Measurements from ENCODE around the gene GIPC3. TPM values are rescaled to one million over a fixed set of nuclear protein-coding genes. Genes with fewer than 3 reads are reported as not detected.

The GIPC3 gene
- total and polyA plus RNA-seq, 2 experiments from 2014 or later, result 0.48 to 0.59 TPM

DNA sequence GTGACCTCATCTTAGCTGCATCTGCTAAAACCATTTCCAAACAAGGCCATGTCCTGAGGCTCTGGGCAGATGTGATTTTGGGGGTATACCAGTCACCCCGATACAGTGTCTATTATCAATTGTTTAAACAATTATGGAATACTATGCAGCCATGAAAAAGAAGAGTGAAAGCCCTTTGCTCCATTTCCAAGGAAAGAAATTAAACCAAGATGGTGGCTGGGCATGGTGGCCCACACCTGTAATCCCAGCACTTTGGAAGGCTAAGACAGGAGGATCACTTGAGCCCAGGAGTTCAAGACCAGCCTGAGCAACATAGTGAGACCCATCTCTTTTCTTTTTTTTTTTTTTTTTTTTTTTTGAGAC, 45.5 kb upstream of the GIPC3 start:
- Histone ChIP-seq H3K4me1 (ENCODE audit: insufficient read depth) (no peaks in the 10 kb centered on the region), H3K79me2 (replicated peaks; ENCODE audit: insufficient read depth) (no peaks in the 10 kb centered on the region), H3F3A (replicated peaks; ENCODE audit: low read depth) (peaks cover 7% of the 10 kb centered on the region; the same call in 1 of the 2 replicates), H2AFZ (no peak overlapping the region), H3K27ac (ENCODE audit: low read depth) (no peak overlapping the region), H3K4me2 (no peak overlapping the region), H3K27me3 (ENCODE audit: insufficient read depth) (no peaks in the 10 kb centered on the region), H3K36me3 (ENCODE audit: insufficient read depth) (no peaks in the 10 kb centered on the region), H4K20me1 (replicated peaks; ENCODE audit: insufficient read depth) (no peaks in the 10 kb centered on the region; the same call in 1 of the 2 replicates), H3K9me2 (ENCODE audit: insufficient read depth) (no peaks in the 10 kb centered on the region), H3K4me3 (no peak overlapping the region)
- H3K27ac Mint-ChIP-seq, result no peak overlapping the region; the same call in 1 of the 2 replicates
- H3K27me3 Mint-ChIP-seq (ENCODE audit: insufficient read depth, low read depth, poor library complexity), result peaks cover 20% of the 10 kb centered on the region
- H3K9me3 Mint-ChIP-seq, result 0 out of 3 replicates have a peak, but pooled peaks cover 3% of the 10 kb centered on the region
- no peak overlapping the region; the same call in 2 of the 3 replicates for H3K4me3 Mint-ChIP-seq
- peak; percentile 33; the same call in 1 of the 2 replicates for TF ChIP-seq POLR2AphosphoS5 (IDR thresholded peaks at IDR 0.05; ENCODE audit: low read depth)
- TF ChIP-seq JUNB (IDR thresholded peaks at IDR 0.05; ENCODE audit: unreplicated experiment), result no peak
- H3K4me1 Mint-ChIP-seq, result peaks cover 10% of the 10 kb centered on the region; the same call in 2 of the 3 replicates
- H3K36me3 Mint-ChIP-seq (ENCODE audit: low read depth), result peaks cover 19% of the 10 kb centered on the region
- DNase-seq (ENCODE audit: low spot score), result no peak
- ATAC-seq, result no peak

- Mint-ChIP-seq H3K36me3 (ENCODE audit: low read depth) (peaks cover 14% of the 10 kb centered on the region), H3K4me1 (peaks cover 7% of the 10 kb centered on the region), H3K9me3 (0 out of 3 replicates have a peak, but pooled peaks cover 3% of the 10 kb centered on the region), H3K4me3 (no peak overlapping the region), H3K27me3 (ENCODE audit: insufficient read depth, low read depth, poor library complexity) (peaks cover 15% of the 10 kb centered on the region), H3K27ac (no peak overlapping the region)
- DNase-seq (ENCODE audit: low spot score) (no peak), ATAC-seq (no peak)
- Histone ChIP-seq H3K4me2 (no peak overlapping the region), H3K4me1 (ENCODE audit: insufficient read depth) (no peaks in the 10 kb centered on the region), H3K9me2 (ENCODE audit: insufficient read depth) (no peaks in the 10 kb centered on the region), H3F3A (replicated peaks; ENCODE audit: low read depth) (peaks cover 13% of the 10 kb centered on the region), H3K79me2 (replicated peaks; ENCODE audit: insufficient read depth) (no peaks in the 10 kb centered on the region), H4K20me1 (replicated peaks; ENCODE audit: insufficient read depth) (peaks cover 5% of the 10 kb centered on the region), H3K27me3 (ENCODE audit: insufficient read depth) (no peaks in the 10 kb centered on the region), H2AFZ (no peak overlapping the region), H3K4me3 (no peak overlapping the region), H3K27ac (ENCODE audit: low read depth) (no peak overlapping the region), H3K36me3 (ENCODE audit: insufficient read depth) (no peaks in the 10 kb centered on the region)
- TF ChIP-seq STAT1 (IDR thresholded peaks at IDR 0.05; ENCODE audit: unreplicated experiment), result no peak
- no peak for TF ChIP-seq EZH2 (IDR thresholded peaks at IDR 0.05; ENCODE audit: low read depth, unreplicated experiment)
- TF ChIP-seq, protein P1, sequence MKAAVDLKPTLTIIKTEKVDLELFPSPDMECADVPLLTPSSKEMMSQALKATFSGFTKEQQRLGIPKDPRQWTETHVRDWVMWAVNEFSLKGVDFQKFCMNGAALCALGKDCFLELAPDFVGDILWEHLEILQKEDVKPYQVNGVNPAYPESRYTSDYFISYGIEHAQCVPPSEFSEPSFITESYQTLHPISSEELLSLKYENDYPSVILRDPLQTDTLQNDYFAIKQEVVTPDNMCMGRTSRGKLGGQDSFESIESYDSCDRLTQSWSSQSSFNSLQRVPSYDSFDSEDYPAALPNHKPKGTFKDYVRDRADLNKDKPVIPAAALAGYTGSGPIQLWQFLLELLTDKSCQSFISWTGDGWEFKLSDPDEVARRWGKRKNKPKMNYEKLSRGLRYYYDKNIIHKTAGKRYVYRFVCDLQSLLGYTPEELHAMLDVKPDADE (IDR thresholded peaks at IDR 0.05), result no peak
- TF ChIP-seq EZH2phosphoT487 (IDR thresholded peaks at IDR 0.05; ENCODE audit: unreplicated experiment), result no peak
- no peak for TF ChIP-seq ZNF114 (CRISPR knock-in tag; IDR thresholded peaks at IDR 0.05)
- TF ChIP-seq NANOG (IDR thresholded peaks at IDR 0.05; ENCODE audit: borderline replicate concordance), result no peak
- TF ChIP-seq, protein P2, sequence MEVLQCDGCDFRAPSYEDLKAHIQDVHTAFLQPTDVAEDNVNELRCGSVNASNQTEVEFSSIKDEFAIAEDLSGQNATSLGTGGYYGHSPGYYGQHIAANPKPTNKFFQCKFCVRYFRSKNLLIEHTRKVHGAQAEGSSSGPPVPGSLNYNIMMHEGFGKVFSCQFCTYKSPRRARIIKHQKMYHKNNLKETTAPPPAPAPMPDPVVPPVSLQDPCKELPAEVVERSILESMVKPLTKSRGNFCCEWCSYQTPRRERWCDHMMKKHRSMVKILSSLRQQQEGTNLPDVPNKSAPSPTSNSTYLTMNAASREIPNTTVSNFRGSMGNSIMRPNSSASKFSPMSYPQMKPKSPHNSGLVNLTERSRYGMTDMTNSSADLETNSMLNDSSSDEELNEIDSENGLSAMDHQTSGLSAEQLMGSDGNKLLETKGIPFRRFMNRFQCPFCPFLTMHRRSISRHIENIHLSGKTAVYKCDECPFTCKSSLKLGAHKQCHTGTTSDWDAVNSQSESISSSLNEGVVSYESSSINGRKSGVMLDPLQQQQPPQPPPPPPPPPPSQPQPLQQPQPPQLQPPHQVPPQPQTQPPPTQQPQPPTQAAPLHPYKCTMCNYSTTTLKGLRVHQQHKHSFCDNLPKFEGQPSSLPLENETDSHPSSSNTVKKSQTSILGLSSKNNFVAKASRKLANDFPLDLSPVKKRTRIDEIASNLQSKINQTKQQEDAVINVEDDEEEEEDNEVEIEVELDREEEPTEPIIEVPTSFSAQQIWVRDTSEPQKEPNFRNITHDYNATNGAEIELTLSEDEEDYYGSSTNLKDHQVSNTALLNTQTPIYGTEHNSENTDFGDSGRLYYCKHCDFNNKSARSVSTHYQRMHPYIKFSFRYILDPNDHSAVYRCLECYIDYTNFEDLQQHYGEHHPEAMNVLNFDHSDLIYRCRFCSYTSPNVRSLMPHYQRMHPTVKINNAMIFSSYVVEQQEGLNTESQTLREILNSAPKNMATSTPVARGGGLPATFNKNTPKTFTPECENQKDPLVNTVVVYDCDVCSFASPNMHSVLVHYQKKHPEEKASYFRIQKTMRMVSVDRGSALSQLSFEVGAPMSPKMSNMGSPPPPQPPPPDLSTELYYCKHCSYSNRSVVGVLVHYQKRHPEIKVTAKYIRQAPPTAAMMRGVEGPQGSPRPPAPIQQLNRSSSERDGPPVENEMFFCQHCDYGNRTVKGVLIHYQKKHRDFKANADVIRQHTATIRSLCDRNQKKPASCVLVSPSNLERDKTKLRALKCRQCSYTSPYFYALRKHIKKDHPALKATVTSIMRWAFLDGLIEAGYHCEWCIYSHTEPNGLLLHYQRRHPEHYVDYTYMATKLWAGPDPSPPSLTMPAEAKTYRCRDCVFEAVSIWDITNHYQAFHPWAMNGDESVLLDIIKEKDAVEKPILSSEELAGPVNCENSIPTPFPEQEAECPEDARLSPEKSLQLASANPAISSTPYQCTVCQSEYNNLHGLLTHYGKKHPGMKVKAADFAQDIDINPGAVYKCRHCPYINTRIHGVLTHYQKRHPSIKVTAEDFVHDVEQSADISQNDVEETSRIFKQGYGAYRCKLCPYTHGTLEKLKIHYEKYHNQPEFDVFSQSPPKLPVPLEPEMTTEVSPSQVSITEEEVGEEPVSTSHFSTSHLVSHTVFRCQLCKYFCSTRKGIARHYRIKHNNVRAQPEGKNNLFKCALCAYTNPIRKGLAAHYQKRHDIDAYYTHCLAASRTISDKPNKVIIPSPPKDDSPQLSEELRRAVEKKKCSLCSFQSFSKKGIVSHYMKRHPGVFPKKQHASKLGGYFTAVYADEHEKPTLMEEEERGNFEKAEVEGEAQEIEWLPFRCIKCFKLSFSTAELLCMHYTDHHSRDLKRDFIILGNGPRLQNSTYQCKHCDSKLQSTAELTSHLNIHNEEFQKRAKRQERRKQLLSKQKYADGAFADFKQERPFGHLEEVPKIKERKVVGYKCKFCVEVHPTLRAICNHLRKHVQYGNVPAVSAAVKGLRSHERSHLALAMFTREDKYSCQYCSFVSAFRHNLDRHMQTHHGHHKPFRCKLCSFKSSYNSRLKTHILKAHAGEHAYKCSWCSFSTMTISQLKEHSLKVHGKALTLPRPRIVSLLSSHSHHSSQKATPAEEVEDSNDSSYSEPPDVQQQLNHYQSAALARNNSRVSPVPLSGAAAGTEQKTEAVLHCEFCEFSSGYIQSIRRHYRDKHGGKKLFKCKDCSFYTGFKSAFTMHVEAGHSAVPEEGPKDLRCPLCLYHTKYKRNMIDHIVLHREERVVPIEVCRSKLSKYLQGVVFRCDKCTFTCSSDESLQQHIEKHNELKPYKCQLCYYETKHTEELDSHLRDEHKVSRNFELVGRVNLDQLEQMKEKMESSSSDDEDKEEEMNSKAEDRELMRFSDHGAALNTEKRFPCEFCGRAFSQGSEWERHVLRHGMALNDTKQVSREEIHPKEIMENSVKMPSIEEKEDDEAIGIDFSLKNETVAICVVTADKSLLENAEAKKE (CRISPR knock-in tag; IDR thresholded peaks at IDR 0.05), result no peak
- no peak for TF ChIP-seq ZNF331 (CRISPR knock-in tag; IDR thresholded peaks at IDR 0.05; ENCODE audit: low read depth)
- TF ChIP-seq, protein P3, sequence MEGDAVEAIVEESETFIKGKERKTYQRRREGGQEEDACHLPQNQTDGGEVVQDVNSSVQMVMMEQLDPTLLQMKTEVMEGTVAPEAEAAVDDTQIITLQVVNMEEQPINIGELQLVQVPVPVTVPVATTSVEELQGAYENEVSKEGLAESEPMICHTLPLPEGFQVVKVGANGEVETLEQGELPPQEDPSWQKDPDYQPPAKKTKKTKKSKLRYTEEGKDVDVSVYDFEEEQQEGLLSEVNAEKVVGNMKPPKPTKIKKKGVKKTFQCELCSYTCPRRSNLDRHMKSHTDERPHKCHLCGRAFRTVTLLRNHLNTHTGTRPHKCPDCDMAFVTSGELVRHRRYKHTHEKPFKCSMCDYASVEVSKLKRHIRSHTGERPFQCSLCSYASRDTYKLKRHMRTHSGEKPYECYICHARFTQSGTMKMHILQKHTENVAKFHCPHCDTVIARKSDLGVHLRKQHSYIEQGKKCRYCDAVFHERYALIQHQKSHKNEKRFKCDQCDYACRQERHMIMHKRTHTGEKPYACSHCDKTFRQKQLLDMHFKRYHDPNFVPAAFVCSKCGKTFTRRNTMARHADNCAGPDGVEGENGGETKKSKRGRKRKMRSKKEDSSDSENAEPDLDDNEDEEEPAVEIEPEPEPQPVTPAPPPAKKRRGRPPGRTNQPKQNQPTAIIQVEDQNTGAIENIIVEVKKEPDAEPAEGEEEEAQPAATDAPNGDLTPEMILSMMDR (conservative IDR thresholded peaks at IDR 0.05; ENCODE audit: low read depth in 2 of 2), result no peak
Measured at GRCh38 chr19:3543150-3544057, 41.9 kb upstream of the GIPC3 start.
